Stimulated activated naive CD4-positive, alpha-beta T cell (primary cell): ENCODE results near the gene SLC12A8.

ENCODE experiments used
- DNase-seq, 6 experiments: peaks; one replicate each; lab custom pipeline; 2025; lab: John Stamatoyannopoulos, UW

Gene SLC12A8

GRCh38 chr3:125214738-125215137, 2.2 kb upstream of the SLC12A8 start:
- DNase-seq, result no peak

- DNase-seq, result no peak
These were observed 1.5 kb upstream of the SLC12A8 start for GRCh38 chr3:125213946-125214542.

GRCh38 chr3:125213364-125213755, 812 bp upstream of the SLC12A8 start:
- DNase-seq, result no peak

GRCh38 chr3:125212091-125212508, 448 bp downstream of the SLC12A8 start:
- no peak for DNase-seq

GRCh38 chr3:125211523-125212090, 941 bp downstream of the SLC12A8 start:
- DNase-seq, result no peak

- DNase-seq, result no peak
These were observed 4.5 kb downstream of the SLC12A8 start for GRCh38 chr3:125207949-125208568.

- DNase-seq, result no peak
These were observed 5.0 kb downstream of the SLC12A8 start for GRCh38 chr3:125207507-125207906.

- DNase-seq, result no peak
These were observed 5.6 kb downstream of the SLC12A8 start for GRCh38 chr3:125206934-125207333.

- DNase-seq, result no peak
These were observed 8.8 kb downstream of the SLC12A8 start for GRCh38 chr3:125203731-125204130.

- DNase-seq, result peak in 1 of 6 experiments; percentile 7
These were observed 10.4 kb downstream of the SLC12A8 start for GRCh38 chr3:125202197-125202596.

GRCh38 chr3:125200731-125201139, 11.8 kb downstream of the SLC12A8 start:
- DNase-seq, result no peak

GRCh38 chr3:125194849-125195601, 17.5 kb downstream of the SLC12A8 start:
- DNase-seq, result no peak

GRCh38 chr3:125194061-125194848, 18.3 kb downstream of the SLC12A8 start:
- DNase-seq, result no peak

GRCh38 chr3:125192190-125193035, 20.1 kb downstream of the SLC12A8 start:
- no peak for DNase-seq

GRCh38 chr3:125191730-125192129, 20.8 kb downstream of the SLC12A8 start:
- no peak for DNase-seq

GRCh38 chr3:125191256-125191655, 21.3 kb downstream of the SLC12A8 start:
- no peak for DNase-seq

GRCh38 chr3:125190786-125191185, 21.8 kb downstream of the SLC12A8 start:
- DNase-seq, result no peak

GRCh38 chr3:125189378-125190165, 23.0 kb downstream of the SLC12A8 start:
- no peak for DNase-seq

GRCh38 chr3:125188955-125189354, 23.6 kb downstream of the SLC12A8 start:
- no peak for DNase-seq

- no peak for DNase-seq
These were observed 25.0 kb downstream of the SLC12A8 start for GRCh38 chr3:125187599-125187910.
